ENCODE measurements around the gene MRPL46. TPM values are rescaled to one million over a fixed set of nuclear protein-coding genes. Genes with fewer than 3 reads are reported as not detected.

The MRPL46 gene
- total RNA-seq, 1 experiment from 2014 or later = 44.2 TPM

- peaks cover 7% of the 10 kb centered on the region for H3K36me3 ChIP-seq (ENCODE audit: insufficient read depth, low read length, poor library complexity, severe bottlenecking)
- BruUV-seq (replicated peaks) = no TSS peak
- ChIA-PET CTCF (no interaction called here), POLR2A (ENCODE audit: low non-redundant PET) (no interaction called here)
- H3K4me1 ChIP-seq (ENCODE audit: insufficient read depth, low read length, poor library complexity, severe bottlenecking) = no peaks in the 10 kb centered on the region
- no peak overlapping the region for H3K27ac ChIP-seq (ENCODE audit: low read depth, low read length, poor library complexity, severe bottlenecking)
- intact Hi-C loops (cut with micrococcal nuclease; ENCODE audit: unreplicated experiment) = no loop called here
- TF ChIP-seq CTCF (conservative IDR thresholded peaks at IDR 0.05; ENCODE audit: low read depth, low read length) (no peak), EZH2 (IDR thresholded peaks at IDR 0.05; ENCODE audit: borderline replicate concordance, low read depth, low read length, poor library complexity, severe bottlenecking) (no peak)
- DNase-seq (ENCODE audit: low spot score) = no peak
- no peak overlapping the region for H3K4me3 ChIP-seq (ENCODE audit: low read depth, low read length, poor library complexity, severe bottlenecking)
- H3K27me3 ChIP-seq (replicated peaks; ENCODE audit: insufficient read depth, low read depth, low read length, poor library complexity) = no peaks in the 10 kb centered on the region
- no peaks in the 10 kb centered on the region for H3K9me3 ChIP-seq (ENCODE audit: low read depth, low read length, poor library complexity, severe bottlenecking)
Measured at GRCh38 chr15:88479169-88479568, 12.0 kb upstream of the MRPL46 start.

- ChIA-PET CTCF (no interaction called here), POLR2A (ENCODE audit: low non-redundant PET) (interaction anchor here (0.9 kb wide), 1 partner anchor 10 kb away, joined by 3 read pairs; the partner anchor contains the start of genes MRPL46 and MRPS11)
- Histone ChIP-seq H3K4me1 (ENCODE audit: insufficient read depth, low read length, poor library complexity, severe bottlenecking) (no peaks in the 10 kb centered on the region), H3K9me3 (ENCODE audit: low read depth, low read length, poor library complexity, severe bottlenecking) (no peaks in the 10 kb centered on the region), H3K36me3 (ENCODE audit: insufficient read depth, low read length, poor library complexity, severe bottlenecking) (peaks cover 13% of the 10 kb centered on the region), H3K4me3 (ENCODE audit: low read depth, low read length, poor library complexity, severe bottlenecking) (no peak overlapping the region), H3K27me3 (replicated peaks; ENCODE audit: insufficient read depth, low read depth, low read length, poor library complexity) (no peaks in the 10 kb centered on the region), H3K27ac (ENCODE audit: low read depth, low read length, poor library complexity, severe bottlenecking) (no peak overlapping the region)
- no peak for DNase-seq (ENCODE audit: low spot score)
- no TSS peak for BruUV-seq (replicated peaks)
- intact Hi-C loops (cut with micrococcal nuclease; ENCODE audit: unreplicated experiment) = loop anchor here (2.0 kb wide), 1 partner anchor 139 kb away; no protein-coding TSS in a partner anchor
- no peak for TF ChIP-seq EZH2 (IDR thresholded peaks at IDR 0.05; ENCODE audit: borderline replicate concordance, low read depth, low read length, poor library complexity, severe bottlenecking)
- TF ChIP-seq CTCF (conservative IDR thresholded peaks at IDR 0.05; ENCODE audit: low read depth, low read length) = no peak
Measured at GRCh38 chr15:88477904-88478303, 10.7 kb upstream of the MRPL46 start.

- POLR2A ChIA-PET (ENCODE audit: low non-redundant PET) = no interaction called here
- no peaks in the 10 kb centered on the region for H3K9me3 ChIP-seq (ENCODE audit: low read depth, low read length, poor library complexity, severe bottlenecking)
- peaks cover 18% of the 10 kb centered on the region for H3K36me3 ChIP-seq (ENCODE audit: insufficient read depth, low read length, poor library complexity, severe bottlenecking)
- no peak for TF ChIP-seq CTCF (conservative IDR thresholded peaks at IDR 0.05; ENCODE audit: low read depth, low read length)
- no peak for TF ChIP-seq EZH2 (IDR thresholded peaks at IDR 0.05; ENCODE audit: borderline replicate concordance, low read depth, low read length, poor library complexity, severe bottlenecking)
- H3K4me3 ChIP-seq (ENCODE audit: low read depth, low read length, poor library complexity, severe bottlenecking) = no peak overlapping the region
- no peaks in the 10 kb centered on the region for H3K4me1 ChIP-seq (ENCODE audit: insufficient read depth, low read length, poor library complexity, severe bottlenecking)
- H3K27me3 ChIP-seq (replicated peaks; ENCODE audit: insufficient read depth, low read depth, low read length, poor library complexity) = no peaks in the 10 kb centered on the region
- CTCF ChIA-PET = no interaction called here
- no peak overlapping the region for H3K27ac ChIP-seq (ENCODE audit: low read depth, low read length, poor library complexity, severe bottlenecking)
- intact Hi-C loops (cut with micrococcal nuclease; ENCODE audit: unreplicated experiment) = loop anchor here (2.0 kb wide), 1 partner anchor 140 kb away; no protein-coding TSS in a partner anchor
- no TSS peak for BruUV-seq (replicated peaks)
- DNase-seq (ENCODE audit: low spot score) = no peak
Measured at GRCh38 chr15:88477126-88477525, 9.9 kb upstream of the MRPL46 start.
